K562 (cell line): Measurements from ENCODE around the gene CS. TPM values are rescaled to one million over a fixed set of nuclear protein-coding genes. Genes with fewer than 3 reads are reported as not detected.

ENCODE experiments used
- ARNT ChIP-seq, 2 experiments: fragments of 450-650 bp; IDR thresholded peaks; 2 replicates each; pipeline ENCODE4 v1.6.1; 2016; ENCODE audit warnings: mild to moderate bottlenecking in 1 of 2
- ASH1L ChIP-seq: fragments of 450-650 bp; IDR thresholded peaks from 2 replicates; pipeline ENCODE4 v1.6.1; 2018; ENCODE audit warnings: borderline replicate concordance, mild to moderate bottlenecking, low read depth; ENCODE audit not compliant: partially characterized antibody
- CBX5 ChIP-seq: IDR thresholded peaks from 2 replicates; pipeline ENCODE4 v1.6.1; 2014; ENCODE audit warnings: low read depth, borderline replicate concordance
- CHD4 ChIP-seq: fragments of 200-600 bp; sonication (generic); IDR thresholded peaks from 3 replicates; pipeline ENCODE4 v1.6.1; 2012; ENCODE audit warnings: low read depth, mild to moderate bottlenecking, mixed read lengths, low read length, inconsistent platforms; ENCODE audit not compliant: insufficient read depth, insufficient replicate concordance, poor library complexity, severe bottlenecking
- GABPB2 ChIP-seq: fragments of 250-450 bp; sonication (Bioruptor Pico); conservative IDR thresholded peaks from 2 replicates; pipeline ENCODE4 v1.5.1; 2021; ENCODE audit warnings: mild to moderate bottlenecking
- JUND ChIP-seq, 2 experiments: IDR thresholded peaks; 2 replicates in 1 of 2; 3 replicates in 1 of 2; pipeline ENCODE4 v1.6.1; 2011; ENCODE audit warnings: borderline replicate concordance in 2 of 2, low read depth in 2 of 2, low read length in 2 of 2, improper control_type of control experiment in 1 of 2, missing biosample characterization in 1 of 2, missing genetic modification characterization in 1 of 2, missing genetic modification reagents in 1 of 2
- LCOR ChIP-seq: sonication (generic); formaldehyde crosslinking; IDR thresholded peaks from 2 replicates; pipeline ENCODE4 v1.8.0; 2022; ENCODE audit warnings: mild to moderate bottlenecking, missing genetic modification reagents
- MAFG ChIP-seq: fragments of 450-650 bp; conservative IDR thresholded peaks from 2 replicates; pipeline ENCODE4 v1.6.1; 2016; ENCODE audit warnings: missing genetic modification characterization, missing compliant biosample characterization
- MITF ChIP-seq: IDR thresholded peaks from 2 replicates; pipeline ENCODE4 v1.6.1; 2014; ENCODE audit warnings: antibody characterized with exemption
- MYBL2 ChIP-seq, 2 experiments: fragments of 450-650 bp in 1 of 2; sonication (generic) in 1 of 2; formaldehyde crosslinking in 1 of 2; IDR thresholded peaks; 2 replicates each; pipeline versions ENCODE4 v1.6.1 to v1.8.1; 2017 to 2022; ENCODE audit warnings: borderline replicate concordance in 1 of 2, inconsistent platforms in 1 of 2, low read depth in 1 of 2, mild to moderate bottlenecking in 1 of 2, missing genetic modification reagents in 1 of 2, moderate library complexity in 1 of 2
- NEUROD1 ChIP-seq: fragments of 150-350 bp; IDR thresholded peaks from 2 replicates; pipeline ENCODE4 v1.6.1; 2014; ENCODE audit warnings: borderline replicate concordance, low read length, low read depth; ENCODE audit not compliant: partially characterized antibody
- NFE2 ChIP-seq: IDR thresholded peaks from 2 replicates; pipeline ENCODE4 v1.6.1; 2014; ENCODE audit warnings: antibody characterized with exemption, low read depth
- NONO ChIP-seq, 2 experiments: fragments of 200-400 bp in 1 of 2; fragments of 450-650 bp in 1 of 2; formaldehyde crosslinking in 1 of 2; IDR thresholded peaks; 2 replicates each; pipeline ENCODE4 v1.6.1; 2017; ENCODE audit warnings: low read depth in 2 of 2, mild to moderate bottlenecking in 2 of 2, moderate library complexity in 2 of 2, low read length in 1 of 2
- PATZ1 ChIP-seq: fragments of 250-450 bp; sonication (Bioruptor Pico); IDR thresholded peaks from 2 replicates; pipeline ENCODE4 v1.5.0; 2020; ENCODE audit warnings: mild to moderate bottlenecking, borderline replicate concordance
- RAD21 ChIP-seq, 2 experiments: fragments of 250-450 bp in 1 of 2; fragments of 450-650 bp in 1 of 2; sonication (Bioruptor Pico) in 1 of 2; formaldehyde crosslinking in 1 of 2; IDR thresholded peaks in 1 of 2; conservative IDR thresholded peaks in 1 of 2; 2 replicates each; pipeline versions ENCODE4 v1.4.0 to v1.8.0; 2020 to 2022; ENCODE audit warnings: mild to moderate bottlenecking in 2 of 2, moderate library complexity in 1 of 2
- RBFOX2 ChIP-seq: fragments of 200-400 bp; formaldehyde crosslinking; IDR thresholded peaks from 2 replicates; pipeline ENCODE4 v1.6.1; 2017; ENCODE audit warnings: low read depth, mild to moderate bottlenecking, low read length, moderate library complexity
- U2AF1 ChIP-seq: fragments of 200-400 bp; formaldehyde crosslinking; optimal IDR thresholded peaks from 2 replicates; pipeline ENCODE3; 2017; ENCODE audit warnings: mild to moderate bottlenecking, low read depth, low read length, moderate library complexity
- ZBED1 ChIP-seq: IDR thresholded peaks from 2 replicates; pipeline ENCODE4 v1.6.1; 2014
- ZC3H4 ChIP-seq: sonication (generic); formaldehyde crosslinking; IDR thresholded peaks from 2 replicates; pipeline ENCODE4 v1.9.0; 2021; ENCODE audit warnings: missing genetic modification reagents, borderline replicate concordance
- ZNF445 ChIP-seq: fragments of 250-450 bp; sonication (Bioruptor Pico); IDR thresholded peaks from 2 replicates; pipeline ENCODE4 v1.4.0; 2020; ENCODE audit warnings: low read depth, mild to moderate bottlenecking, moderate library complexity
- ZNF551 ChIP-seq: fragments of 250-450 bp; sonication (Bioruptor Pico); IDR thresholded peaks from 2 replicates; pipeline ENCODE4 v1.5.0; 2021; ENCODE audit warnings: mild to moderate bottlenecking, moderate library complexity
- polyA plus RNA-seq, 8 experiments: library from polyadenylated mRNA; depleted of rRNA in 4 of 8; stranded (reverse) in 5 of 8; unstranded in 3 of 8; fragments of >200 nt; fragmentation: Nextera tagmentation in 2 of 8; fragmentation: Illumina TruSeq in 1 of 8; extraction: Ambion mirVana in 2 of 8; extraction: Trizol in 1 of 8; gene quantifications; 2 replicates each; pipeline versions ENCODE4 v1.2.1 to v1.2.3, GENCODE V29; 2011 to 2014; ENCODE audit warnings: inconsistent platforms in 1 of 8, missing spikeins in 1 of 8
- total RNA-seq, 7 experiments: library from RNA; depleted of rRNA in 6 of 7; stranded (reverse); fragments of >200 nt in 6 of 7; fragmentation: Illumina TruSeq in 2 of 7; extraction: Trizol in 2 of 7; gene quantifications; 2 replicates each; pipeline versions ENCODE4 v1.2.1 to v1.2.3, GENCODE V29; 2011 to 2021; ENCODE audit warnings: low replicate concordance in 1 of 7
- TF ChIP-seq, protein P1 (sequence below): fragments of 250-450 bp; sonication (Bioruptor Pico); IDR thresholded peaks from 2 replicates; pipeline ENCODE4 v1.5.0; 2022; ENCODE audit warnings: mild to moderate bottlenecking

The CS gene
- total and polyA plus RNA-seq, 9 of the 15 experiments (the other 6 are each of a cell fraction or from before 2014, with no cell fraction given): 99.9 to 390 (median 149) TPM

DNA sequence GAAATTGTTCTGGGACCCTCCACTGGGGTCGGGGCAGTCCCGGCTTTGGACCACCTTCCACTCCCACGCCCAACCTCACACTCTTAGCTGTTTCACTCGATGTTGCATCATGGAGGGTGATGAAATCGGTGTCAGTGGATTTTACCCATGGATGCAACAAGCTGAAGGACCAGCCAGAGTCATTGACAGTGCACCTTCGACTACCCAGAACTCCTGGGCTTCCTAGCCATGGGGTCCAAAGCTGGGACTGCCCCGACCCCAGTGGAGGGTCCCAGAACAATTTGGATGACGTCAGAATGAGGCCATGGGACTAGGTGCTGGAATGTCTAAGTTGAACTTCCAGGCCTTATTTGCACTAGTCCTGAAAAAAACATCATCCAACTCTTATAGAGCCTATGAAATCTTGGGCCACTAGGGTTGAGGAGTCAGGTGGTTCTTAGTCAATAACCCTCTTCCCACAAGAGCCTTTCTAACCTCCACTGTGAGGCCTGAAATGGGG is 37.7 kb upstream of the CS start (continued):
- TF ChIP-seq PATZ1 (CRISPR knock-in tag): peak; percentile 49; the same call in 1 of the 2 replicates
- TF ChIP-seq NFE2: no peak
- TF ChIP-seq, protein P1, sequence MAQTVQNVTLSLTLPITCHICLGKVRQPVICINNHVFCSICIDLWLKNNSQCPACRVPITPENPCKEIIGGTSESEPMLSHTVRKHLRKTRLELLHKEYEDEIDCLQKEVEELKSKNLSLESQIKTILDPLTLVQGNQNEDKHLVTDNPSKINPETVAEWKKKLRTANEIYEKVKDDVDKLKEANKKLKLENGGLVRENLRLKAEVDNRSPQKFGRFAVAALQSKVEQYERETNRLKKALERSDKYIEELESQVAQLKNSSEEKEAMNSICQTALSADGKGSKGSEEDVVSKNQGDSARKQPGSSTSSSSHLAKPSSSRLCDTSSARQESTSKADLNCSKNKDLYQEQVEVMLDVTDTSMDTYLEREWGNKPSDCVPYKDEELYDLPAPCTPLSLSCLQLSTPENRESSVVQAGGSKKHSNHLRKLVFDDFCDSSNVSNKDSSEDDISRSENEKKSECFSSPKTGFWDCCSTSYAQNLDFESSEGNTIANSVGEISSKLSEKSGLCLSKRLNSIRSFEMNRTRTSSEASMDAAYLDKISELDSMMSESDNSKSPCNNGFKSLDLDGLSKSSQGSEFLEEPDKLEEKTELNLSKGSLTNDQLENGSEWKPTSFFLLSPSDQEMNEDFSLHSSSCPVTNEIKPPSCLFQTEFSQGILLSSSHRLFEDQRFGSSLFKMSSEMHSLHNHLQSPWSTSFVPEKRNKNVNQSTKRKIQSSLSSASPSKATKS: no peak
- TF ChIP-seq ZNF551 (CRISPR knock-in tag): no peak
- TF ChIP-seq CBX5: no peak
- no peak for TF ChIP-seq MAFG (tag)
- no peak for TF ChIP-seq LCOR (CRISPR knock-in tag)
- no peak for TF ChIP-seq ZBED1
- 0 out of 4 replicates have a peak, but pooled peaks of 1 of the 2 experiments have one; percentile 8 for TF ChIP-seq RAD21 (CRISPR knock-in tag; conservative IDR thresholded peaks at IDR 0.05 in 1 of 2, IDR thresholded peaks at IDR 0.05 in 1 of 2)
- TF ChIP-seq ZNF445: no peak
- TF ChIP-seq RBFOX2: no peak; the same call in 1 of the 2 replicates
- TF ChIP-seq MITF: no peak
- peak; percentile 74 for TF ChIP-seq JUND (IDR thresholded peaks at IDR 0.05; ENCODE audit: borderline replicate concordance, low read depth, low read length)
- TF ChIP-seq JUND (tag; IDR thresholded peaks at IDR 0.05; ENCODE audit: borderline replicate concordance, low read depth, low read length): peak; percentile 44; the same call in 2 of the 3 replicates
- no peak for TF ChIP-seq GABPB2 (CRISPR knock-in tag)
- TF ChIP-seq U2AF1: no peak
- TF ChIP-seq MYBL2 (IDR thresholded peaks at IDR 0.05; ENCODE audit: low read depth): no peak
- TF ChIP-seq MYBL2 (CRISPR knock-in tag; IDR thresholded peaks at IDR 0.05; ENCODE audit: borderline replicate concordance): no peak
- TF ChIP-seq ASH1L: no peak
- TF ChIP-seq NONO (IDR thresholded peaks at IDR 0.05; ENCODE audit: low read depth in 2 of 2, low read length in 1 of 2): no peak
- TF ChIP-seq ARNT (IDR thresholded peaks at IDR 0.05): no peak
- TF ChIP-seq NEUROD1: peak; percentile 64
- no peak for TF ChIP-seq CHD4
- TF ChIP-seq ZC3H4: no peak
